Activated T-cell treated with anti-CD3 and anti-CD28 coated beads for 48 hours (primary cell): ENCODE results near the gene AGPAT2.
A peak's percentile ranks its signal among the peaks of the same experiment; 100 is the strongest.

Source experiments
- DNase-seq: peaks from one replicate; pipeline ENCODE4 v3.0.0-alpha.2; 2020; ENCODE audit warnings: low read depth

AGPAT2 gene

GRCh38 chr9:136686794-136687711 is at the start of gene AGPAT2:
AGPAT2 (minus strand) TSS chr9:136687457; CDS start chr9:136687357, 100 bp downstream.
- DNase-seq: peak; percentile 67

GRCh38 chr9:136735812-136736480 is 48.7 kb upstream of the AGPAT2 start:
- DNase-seq: no peak

- DNase-seq: no peak
Observed at GRCh38 chr9:136734837-136735496, 47.7 kb upstream of the AGPAT2 start.

GRCh38 chr9:136733611-136734010 is 46.4 kb upstream of the AGPAT2 start:
- no peak for DNase-seq

- DNase-seq: no peak
Observed at GRCh38 chr9:136732444-136733178, 45.4 kb upstream of the AGPAT2 start.

- DNase-seq: no peak
Observed at GRCh38 chr9:136729926-136730325, 42.7 kb upstream of the AGPAT2 start.

GRCh38 chr9:136729144-136729543 is 41.9 kb upstream of the AGPAT2 start:
- no peak for DNase-seq

- DNase-seq: no peak
Observed at GRCh38 chr9:136728548-136729123, 41.4 kb upstream of the AGPAT2 start.

GRCh38 chr9:136728080-136728547 is 40.9 kb upstream of the AGPAT2 start:
- DNase-seq: peak; percentile 93

GRCh38 chr9:136726631-136727191 is 39.5 kb upstream of the AGPAT2 start:
- no peak for DNase-seq

GRCh38 chr9:136726118-136726517 is 38.9 kb upstream of the AGPAT2 start:
- no peak for DNase-seq

- DNase-seq: no peak
Observed at GRCh38 chr9:136725612-136726011, 38.4 kb upstream of the AGPAT2 start.

GRCh38 chr9:136724772-136725171 is 37.5 kb upstream of the AGPAT2 start:
- no peak for DNase-seq

GRCh38 chr9:136723989-136724388 is 36.7 kb upstream of the AGPAT2 start:
- DNase-seq: no peak

- DNase-seq: no peak
Observed at GRCh38 chr9:136723362-136723976, 36.2 kb upstream of the AGPAT2 start.

- DNase-seq: no peak
Observed at GRCh38 chr9:136722969-136723356, 35.7 kb upstream of the AGPAT2 start.

GRCh38 chr9:136722093-136722968 is 35.1 kb upstream of the AGPAT2 start:
- DNase-seq: no peak

GRCh38 chr9:136721339-136722092 is 34.3 kb upstream of the AGPAT2 start:
- no peak for DNase-seq

- no peak for DNase-seq
Observed at GRCh38 chr9:136720898-136721338, 33.7 kb upstream of the AGPAT2 start.
